Glutamatergic neuron (in vitro differentiated cells): Measurements from ENCODE around the gene RFXANK. TPM values are rescaled to one million over a fixed set of nuclear protein-coding genes. Genes with fewer than 3 reads are reported as not detected.

Source experiments
- DNase-seq: peaks from one replicate; pipeline ENCODE4 v3.0.0; 2022
- H3K27ac Mint-ChIP-seq: one replicate; pipeline ENCODE4 v1.8.0; 2020; ENCODE audit warnings: mild to moderate bottlenecking, mixed read lengths, inconsistent platforms; ENCODE audit not compliant: unreplicated experiment
- H3K27me3 Mint-ChIP-seq: one replicate; pipeline ENCODE4 v1.8.0; 2020; ENCODE audit warnings: mild to moderate bottlenecking, moderate library complexity, mixed read lengths, inconsistent platforms; ENCODE audit not compliant: unreplicated experiment
- H3K36me3 Mint-ChIP-seq: one replicate; pipeline ENCODE4 v1.8.0; 2020; ENCODE audit warnings: mild to moderate bottlenecking, mixed read lengths, inconsistent platforms; ENCODE audit not compliant: unreplicated experiment
- H3K4me1 Mint-ChIP-seq: one replicate; pipeline ENCODE4 v1.8.0; 2020; ENCODE audit warnings: mild to moderate bottlenecking, low read depth, mixed read lengths, inconsistent platforms; ENCODE audit not compliant: unreplicated experiment
- H3K4me3 Mint-ChIP-seq: one replicate; pipeline ENCODE4 v1.8.0; 2020; ENCODE audit warnings: mild to moderate bottlenecking, mixed read lengths, inconsistent platforms; ENCODE audit not compliant: unreplicated experiment
- H3K9me3 Mint-ChIP-seq: one replicate; pipeline ENCODE4 v1.8.0; 2020; ENCODE audit warnings: mild to moderate bottlenecking, moderate library complexity, mixed read lengths, inconsistent platforms; ENCODE audit not compliant: unreplicated experiment
- CTCF ChIP-seq: fragments of 200-600 bp; sonication (generic); IDR thresholded peaks from one replicate; pipeline ENCODE4 v1.5.0; 2021; ENCODE audit not compliant: partially characterized antibody, unreplicated experiment
- total RNA-seq: library from RNA; stranded (reverse); fragmentation: NEBNext Ultra II Directional; extraction: Animal tissue kit (Norgen Biotek cat#: 25700); gene quantifications from one replicate; pipeline ENCODE4 v1.2.1, GENCODE V29; 2021; ENCODE audit not compliant: unreplicated experiment

The RFXANK gene
- total RNA-seq, 1 donor from 2014 or later, result 73.5 TPM

GRCh38 chr19:19186742-19187141 lies 5.3 kb upstream of the RFXANK start:
- Mint-ChIP-seq H3K27me3 (peaks cover 6% of the 10 kb centered on the region), H3K4me3 (no peak overlapping the region), H3K4me1 (no peaks in the 10 kb centered on the region), H3K9me3 (peaks cover 1% of the 10 kb centered on the region), H3K27ac (no peak overlapping the region), H3K36me3 (peaks cover 10% of the 10 kb centered on the region)
- no peak for DNase-seq
- no peak for TF ChIP-seq CTCF

- H3K27me3 Mint-ChIP-seq, result peaks cover 3% of the 10 kb centered on the region
- H3K36me3 Mint-ChIP-seq, result no peaks in the 10 kb centered on the region
- peak overlapping the region; percentile 94 for H3K4me3 Mint-ChIP-seq
- H3K4me1 Mint-ChIP-seq, result peaks cover 3% of the 10 kb centered on the region
- no peak for TF ChIP-seq CTCF
- DNase-seq, result no peak
- H3K9me3 Mint-ChIP-seq, result peaks cover 1% of the 10 kb centered on the region
- peak overlapping the region; percentile 91 for H3K27ac Mint-ChIP-seq
Observed at GRCh38 chr19:19191768-19192077, 335 bp upstream of the RFXANK start.

- peak overlapping the region; percentile 94 for H3K4me3 Mint-ChIP-seq
- H3K36me3 Mint-ChIP-seq, result no peaks in the 10 kb centered on the region
- peaks cover 3% of the 10 kb centered on the region for H3K4me1 Mint-ChIP-seq
- peak overlapping the region; percentile 82 for H3K27ac Mint-ChIP-seq
- no peak for TF ChIP-seq CTCF
- no peak for DNase-seq
- H3K27me3 Mint-ChIP-seq, result peaks cover 5% of the 10 kb centered on the region
- peaks cover 3% of the 10 kb centered on the region for H3K9me3 Mint-ChIP-seq
Observed at GRCh38 chr19:19192910-19193423, 909 bp downstream of the RFXANK start.

- H3K27me3 Mint-ChIP-seq, result peaks cover 5% of the 10 kb centered on the region
- DNase-seq, result no peak
- no peaks in the 10 kb centered on the region for H3K36me3 Mint-ChIP-seq
- no peak for TF ChIP-seq CTCF
- H3K27ac Mint-ChIP-seq, result no peak overlapping the region
- H3K4me3 Mint-ChIP-seq, result peak overlapping the region; percentile 94
- peaks cover 3% of the 10 kb centered on the region for H3K4me1 Mint-ChIP-seq
- peaks cover 3% of the 10 kb centered on the region for H3K9me3 Mint-ChIP-seq
Observed at GRCh38 chr19:19193926-19194325, 1.9 kb downstream of the RFXANK start.

- no peak for TF ChIP-seq CTCF
- Mint-ChIP-seq H3K4me1 (peaks cover 5% of the 10 kb centered on the region), H3K27me3 (peaks cover 12% of the 10 kb centered on the region), H3K9me3 (peaks cover 2% of the 10 kb centered on the region), H3K36me3 (no peaks in the 10 kb centered on the region), H3K27ac (no peak overlapping the region), H3K4me3 (peak overlapping the region; percentile 84)
- DNase-seq, result no peak
Observed at GRCh38 chr19:19201697-19202630, 9.9 kb downstream of the RFXANK start.
